Middle frontal gyrus (tissue), 1 donor: ENCODE measurements around the gene RPP21.
"Not testable (repeated sequence)": the region's sequence is repeated elsewhere in the genome, so short reads cannot be mapped to it uniquely, and the experiment has no call there.

Experiments used
- DNase-seq: peaks from one replicate; pipeline ENCODE4 v3.0.0-alpha.2; 2015; ENCODE audit warnings: low spot score; ENCODE audit errors: extremely low spot score

The RPP21 gene

GRCh38 chr6:30329331-30329730 is 15.6 kb upstream of the RPP21 start:
- DNase-seq: no peak

GRCh38 chr6:30331981-30332380 is 13.0 kb upstream of the RPP21 start:
- DNase-seq: no peak

- no peak for DNase-seq
Observed at GRCh38 chr6:30334075-30334783, 10.7 kb upstream of the RPP21 start.

- DNase-seq: no peak
Observed at GRCh38 chr6:30340589-30341054, 4.3 kb upstream of the RPP21 start.

- DNase-seq: no peak
Observed at GRCh38 chr6:30341218-30341617, 3.7 kb upstream of the RPP21 start.

GRCh38 chr6:30341728-30342127 is 3.2 kb upstream of the RPP21 start:
- no peak for DNase-seq

- DNase-seq: no peak
Observed at GRCh38 chr6:30344191-30344867, 627 bp upstream of the RPP21 start.

GRCh38 chr6:30345852-30346251 is 896 bp downstream of the RPP21 start:
- no peak for DNase-seq

GRCh38 chr6:30348957-30349356 is 4.0 kb downstream of the RPP21 start:
- no peak for DNase-seq

GRCh38 chr6:30349421-30350177 is 4.6 kb downstream of the RPP21 start:
- no peak for DNase-seq

- no peak for DNase-seq
Observed at GRCh38 chr6:30350524-30350923, 5.6 kb downstream of the RPP21 start.

- DNase-seq: no peak
Observed at GRCh38 chr6:30352550-30352949, 7.6 kb downstream of the RPP21 start.

GRCh38 chr6:30355281-30355680 is 10.3 kb downstream of the RPP21 start:
- no peak for DNase-seq

- no peak for DNase-seq
Observed at GRCh38 chr6:30356536-30356935, 11.6 kb downstream of the RPP21 start.

- peak; percentile 61 for DNase-seq
Observed at GRCh38 chr6:30357678-30358540, 13.0 kb downstream of the RPP21 start.

GRCh38 chr6:30359276-30359675 is 14.3 kb downstream of the RPP21 start:
- DNase-seq: no peak

- no peak for DNase-seq
Observed at GRCh38 chr6:30360139-30360538, 15.2 kb downstream of the RPP21 start.

GRCh38 chr6:30361661-30362060 is 16.7 kb downstream of the RPP21 start:
- no peak for DNase-seq

- no peak for DNase-seq
Observed at GRCh38 chr6:30363459-30363858, 18.5 kb downstream of the RPP21 start.

- no peak for DNase-seq
Observed at GRCh38 chr6:30364591-30364990, 19.6 kb downstream of the RPP21 start.

- not testable (repeated sequence) for DNase-seq
Observed at GRCh38 chr6:30369280-30369679, 24.3 kb downstream of the RPP21 start.
